Tibial nerve (tissue), 4 donors: Measurements from ENCODE around the gene C10orf67. TPM values are rescaled to one million over a fixed set of nuclear protein-coding genes. Genes with fewer than 3 reads are reported as not detected.
A peak's percentile ranks its signal among the peaks of the same experiment; 100 is the strongest.

Experiments used
- DNase-seq, 2 donors: peaks; one replicate each; pipeline ENCODE4 v3.0.0-alpha.2; 2019; ENCODE audit warnings: low spot score in 2 of 2
- H3K27ac ChIP-seq, 4 donors: fragments of 200-600 bp; sonication (generic) in 3 of 4; one replicate each; pipeline ENCODE4 v1.5.1; 2017 to 2019; ENCODE audit warnings: mild to moderate bottlenecking in 1 of 4
- H3K27me3 ChIP-seq, 2 donors: fragments of 200-600 bp; sonication (generic) in 1 of 2; one replicate each; pipeline versions ENCODE4 v1.5.1 to v1.6.0; 2017 to 2019
- H3K36me3 ChIP-seq, 3 donors: fragments of 200-600 bp; sonication (generic); one replicate each; pipeline ENCODE4 v1.5.1; 2018 to 2019
- H3K4me1 ChIP-seq, 4 donors: fragments of 200-600 bp; sonication (generic) in 3 of 4; one replicate each; pipeline ENCODE4 v1.5.1; 2017 to 2019
- H3K4me3 ChIP-seq, 4 donors: fragments of 200-600 bp; sonication (generic) in 3 of 4; one replicate each; pipeline ENCODE4 v1.5.1; 2017 to 2019; ENCODE audit warnings: mild to moderate bottlenecking in 1 of 4, moderate library complexity in 1 of 4
- H3K9me3 ChIP-seq, 4 donors: fragments of 200-600 bp; sonication (generic) in 3 of 4; one replicate each; pipeline ENCODE4 v1.5.1; 2017 to 2019
- EP300 ChIP-seq, 2 donors: sonication (generic); formaldehyde crosslinking; IDR thresholded peaks; one replicate each; pipeline ENCODE4 v1.6.1; 2017; ENCODE audit warnings: antibody characterized with exemption in 2 of 2, mild to moderate bottlenecking in 1 of 2
- POLR2A ChIP-seq, 2 donors: fragments of 450-650 bp; IDR thresholded peaks; one replicate each; pipeline ENCODE4 v1.6.1; 2017; ENCODE audit warnings: antibody characterized with exemption in 2 of 2, mild to moderate bottlenecking in 2 of 2, moderate library complexity in 2 of 2
- WGBS, 2 donors: methylation state at CpG; one replicate each; pipeline ENCODE4 v1.1.5; 2018; 5-methylcytosine and 5-hydroxymethylcytosine counted together
- total RNA-seq, 4 donors: library from RNA; depleted of rRNA; stranded (reverse); fragments of >200 nt; gene quantifications; one replicate each; pipeline ENCODE4 v1.1.0, GENCODE V29; 2016
- TF ChIP-seq, protein P1 (sequence below), 5 experiments: fragments of 200-600 bp in 3 of 5; fragments of 450-650 bp in 2 of 5; sonication (generic) in 3 of 5; IDR thresholded peaks; one replicate each; pipeline ENCODE4 v1.5.1; 2016 to 2019; ENCODE audit warnings: antibody characterized with exemption in 5 of 5, mild to moderate bottlenecking in 3 of 5, moderate library complexity in 2 of 5

The C10orf67 gene
- total RNA-seq, 4 donors from 2014 or later, result 0.30 to 1.6 (median 0.64) TPM

DNA sequence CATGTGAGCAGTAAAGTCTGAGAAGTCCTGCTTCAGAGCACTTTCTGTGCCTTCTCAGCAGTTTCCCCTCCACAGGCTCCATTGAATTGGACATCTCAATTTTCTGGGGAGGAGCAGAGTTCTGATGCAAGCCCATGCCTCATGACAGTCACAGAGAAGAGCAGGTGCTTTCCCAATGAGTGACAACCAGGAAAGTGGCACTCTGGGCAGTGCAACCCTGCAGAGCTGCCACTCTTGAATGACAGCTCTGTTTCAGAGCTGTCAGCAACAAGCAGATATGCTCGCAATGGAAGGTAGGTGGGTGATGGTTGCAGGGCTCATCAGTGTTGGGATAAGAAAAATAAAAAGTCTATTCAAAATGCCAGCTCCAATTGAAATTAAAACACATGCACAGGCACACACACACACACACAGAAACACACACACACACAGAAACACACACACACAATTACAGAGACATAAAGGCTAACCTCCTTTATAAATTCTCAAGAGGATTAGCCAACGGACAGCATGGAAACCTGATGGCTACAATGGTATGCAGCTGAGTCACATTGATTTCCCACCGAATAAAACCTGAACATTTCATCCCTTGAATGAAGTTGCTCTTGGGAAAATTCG lies 50.5 kb downstream of the C10orf67 start:
- Histone ChIP-seq H3K4me1 (peaks cover 0 to 5% (median 0%) of the 10 kb centered on the region in 4 donors), H3K27ac (no peak overlapping the region), H3K27me3 (peaks cover 0 to 10% of the 10 kb centered on the region in 2 donors), H3K9me3 (no peaks in the 10 kb centered on the region), H3K36me3 (no peaks in the 10 kb centered on the region), H3K4me3 (no peak overlapping the region)
- 58 to 60% methylated on average over 4 of the region's 4 CpGs for WGBS, 2 donors
- TF ChIP-seq, protein P1, sequence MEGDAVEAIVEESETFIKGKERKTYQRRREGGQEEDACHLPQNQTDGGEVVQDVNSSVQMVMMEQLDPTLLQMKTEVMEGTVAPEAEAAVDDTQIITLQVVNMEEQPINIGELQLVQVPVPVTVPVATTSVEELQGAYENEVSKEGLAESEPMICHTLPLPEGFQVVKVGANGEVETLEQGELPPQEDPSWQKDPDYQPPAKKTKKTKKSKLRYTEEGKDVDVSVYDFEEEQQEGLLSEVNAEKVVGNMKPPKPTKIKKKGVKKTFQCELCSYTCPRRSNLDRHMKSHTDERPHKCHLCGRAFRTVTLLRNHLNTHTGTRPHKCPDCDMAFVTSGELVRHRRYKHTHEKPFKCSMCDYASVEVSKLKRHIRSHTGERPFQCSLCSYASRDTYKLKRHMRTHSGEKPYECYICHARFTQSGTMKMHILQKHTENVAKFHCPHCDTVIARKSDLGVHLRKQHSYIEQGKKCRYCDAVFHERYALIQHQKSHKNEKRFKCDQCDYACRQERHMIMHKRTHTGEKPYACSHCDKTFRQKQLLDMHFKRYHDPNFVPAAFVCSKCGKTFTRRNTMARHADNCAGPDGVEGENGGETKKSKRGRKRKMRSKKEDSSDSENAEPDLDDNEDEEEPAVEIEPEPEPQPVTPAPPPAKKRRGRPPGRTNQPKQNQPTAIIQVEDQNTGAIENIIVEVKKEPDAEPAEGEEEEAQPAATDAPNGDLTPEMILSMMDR (IDR thresholded peaks at IDR 0.05), result no peak
- TF ChIP-seq POLR2A (IDR thresholded peaks at IDR 0.05) (no peak), EP300 (IDR thresholded peaks at IDR 0.05) (no peak)
- DNase-seq, result no peak

DNA sequence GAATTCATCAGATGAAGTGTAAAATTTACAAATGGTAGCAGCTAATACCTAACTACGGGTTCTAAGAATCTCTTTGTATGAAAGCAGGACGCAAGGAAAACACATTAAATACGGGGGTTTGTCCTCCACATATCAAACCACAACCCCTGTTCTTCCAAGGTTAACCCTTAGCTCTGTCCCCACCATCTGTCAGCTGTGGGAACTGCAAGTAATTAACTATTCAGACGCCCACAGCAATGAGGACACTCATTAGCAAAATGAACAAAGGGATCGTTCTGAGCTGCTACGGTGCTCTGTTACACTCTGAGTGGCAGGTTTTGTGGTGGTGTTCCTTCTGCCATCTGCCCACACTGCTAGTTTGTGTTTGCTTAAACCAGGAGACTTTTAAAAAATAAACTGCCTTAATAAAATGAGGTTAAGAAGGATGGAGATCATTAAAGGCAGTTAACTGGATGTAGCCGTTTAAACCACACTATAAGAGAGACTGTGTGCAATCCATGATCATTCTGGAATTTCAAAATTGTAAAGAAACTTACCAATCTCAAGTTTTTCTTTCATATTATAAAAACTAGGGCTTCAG lies 51.4 kb downstream of the C10orf67 start:
- WGBS, 2 donors, result 14 to 17% methylated on average over 7 of the region's 7 CpGs

DNA sequence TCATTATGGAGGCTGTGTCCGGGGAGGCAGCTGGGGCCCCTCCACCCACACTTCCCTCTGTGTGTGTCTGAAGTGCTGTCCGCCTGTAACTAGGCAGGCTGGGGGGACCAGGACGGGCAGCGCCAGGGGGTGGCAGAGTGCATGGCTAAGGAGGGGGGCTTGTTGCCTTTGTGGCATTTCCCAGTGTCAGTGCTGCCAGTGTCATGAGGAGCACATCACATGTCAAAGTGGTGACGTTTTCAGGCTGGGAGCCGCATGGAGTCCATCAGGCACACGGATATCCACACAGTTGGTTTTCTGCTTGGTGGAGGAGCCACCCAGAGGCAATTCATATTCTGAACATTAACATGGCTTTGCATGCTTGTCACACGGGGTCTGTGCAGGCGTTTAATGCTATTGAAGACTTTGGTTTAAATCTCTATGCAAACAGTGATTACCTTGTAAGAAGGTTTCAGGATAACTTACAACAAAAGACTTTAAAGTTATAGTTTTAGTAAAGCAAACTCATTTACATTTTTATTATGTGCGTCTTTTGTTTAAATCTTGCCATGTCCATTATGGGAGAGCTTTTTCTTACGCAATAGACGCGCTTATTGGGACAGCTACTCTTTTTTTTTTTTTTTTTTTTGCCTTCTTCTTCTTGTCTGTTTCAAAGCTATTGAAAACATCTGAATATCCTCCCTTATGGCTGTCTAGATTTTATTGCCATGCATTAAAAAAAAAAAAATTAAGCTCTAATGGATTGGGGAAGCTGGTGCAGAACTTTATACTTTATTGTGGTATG lies 52.9 kb downstream of the C10orf67 start:
- Histone ChIP-seq H3K9me3 (peaks cover 0 to 6% (median 0%) of the 10 kb centered on the region in 4 donors), H3K36me3 (no peaks in the 10 kb centered on the region), H3K4me1 (peaks cover 0 to 5% (median 0%) of the 10 kb centered on the region in 4 donors), H3K4me3 (no peak overlapping the region), H3K27me3 (peaks cover 0 to 10% of the 10 kb centered on the region in 2 donors), H3K27ac (peak overlapping the region in 1 of 4 donors; percentile 26)
- no peak for TF ChIP-seq POLR2A (IDR thresholded peaks at IDR 0.05)
- TF ChIP-seq EP300 (IDR thresholded peaks at IDR 0.05), result no peak
- TF ChIP-seq, protein P1 (IDR thresholded peaks at IDR 0.05), result no peak
- 47 to 57% methylated on average over 13 of the region's 13 CpGs for WGBS, 2 donors
- DNase-seq, result no peak

More for the DNA sequence above, 51.4 kb downstream of the C10orf67 start:
- Histone ChIP-seq H3K4me1 (peaks cover 0 to 5% (median 0%) of the 10 kb centered on the region in 4 donors), H3K9me3 (no peaks in the 10 kb centered on the region), H3K27ac (no peak overlapping the region), H3K27me3 (peaks cover 0 to 10% of the 10 kb centered on the region in 2 donors), H3K4me3 (no peak overlapping the region), H3K36me3 (no peaks in the 10 kb centered on the region)
- no peak for DNase-seq
- TF ChIP-seq POLR2A (IDR thresholded peaks at IDR 0.05), result no peak
- TF ChIP-seq, protein P1 (IDR thresholded peaks at IDR 0.05), result peak in 1 of 5 experiments; percentile 6

DNA sequence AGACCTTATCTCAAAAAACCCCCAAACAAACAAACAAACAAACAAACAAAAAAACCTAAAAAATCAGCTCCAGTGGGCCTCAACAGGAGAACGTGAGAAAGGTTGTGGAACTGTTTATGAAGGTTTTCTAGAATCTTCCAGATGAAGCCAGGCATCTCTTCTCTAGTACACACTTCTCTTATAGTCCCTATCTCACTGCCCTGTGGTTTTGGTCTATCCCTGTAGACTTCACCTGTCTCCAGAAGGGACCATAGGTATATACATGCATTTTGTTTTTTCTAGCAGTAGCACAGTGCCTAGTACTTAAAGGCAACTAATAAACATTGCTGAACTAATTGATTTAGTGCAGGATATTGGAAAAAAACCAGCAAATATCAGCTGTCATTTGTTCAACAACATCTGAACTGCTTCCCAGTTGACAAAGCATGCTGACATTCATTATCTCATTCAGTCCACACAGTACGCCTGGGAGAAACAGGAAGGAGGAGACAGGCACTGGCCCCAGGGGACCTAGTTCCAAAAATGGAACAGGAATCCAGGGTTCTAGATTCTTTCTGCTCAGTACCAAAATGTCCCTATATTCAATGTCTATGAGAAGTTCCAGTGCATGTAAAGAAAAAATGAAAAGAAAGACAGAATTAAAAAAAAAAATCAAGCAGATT lies 59.8 kb downstream of the C10orf67 start:
- Histone ChIP-seq H3K4me1 (peaks cover 0 to 5% (median 0%) of the 10 kb centered on the region in 4 donors), H3K9me3 (peaks cover 0 to 8% (median 0%) of the 10 kb centered on the region in 4 donors), H3K36me3 (no peaks in the 10 kb centered on the region), H3K27me3 (no peaks in the 10 kb centered on the region), H3K27ac (no peak overlapping the region), H3K4me3 (no peak overlapping the region)
- no peak for DNase-seq
- no peak for TF ChIP-seq POLR2A (IDR thresholded peaks at IDR 0.05)
- 59 to 60% methylated on average over 2 of the region's 2 CpGs for WGBS, 2 donors

DNA sequence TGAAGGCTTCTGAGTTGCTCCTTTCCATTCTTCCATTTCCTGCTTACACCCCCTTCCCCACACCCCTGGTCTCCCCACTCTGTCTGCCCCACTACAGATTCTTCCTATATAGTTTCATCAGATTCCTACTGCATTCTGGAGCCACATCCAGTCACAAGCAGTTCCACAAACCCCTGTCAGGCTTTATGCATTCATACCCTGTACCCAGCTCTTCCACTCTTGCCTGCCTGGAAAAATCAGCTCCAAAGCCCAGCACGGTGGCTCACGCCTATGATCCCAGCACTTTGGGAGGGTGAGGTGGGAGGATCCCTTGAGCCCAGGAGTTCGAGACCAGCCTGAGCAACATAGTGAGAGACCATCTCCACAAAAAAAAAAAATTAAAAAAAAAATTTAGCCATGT lies 60.4 kb downstream of the C10orf67 start:
- WGBS, 2 donors, result 79% methylated on average over 3 of the region's 3 CpGs
- H3K27me3 ChIP-seq, result no peaks in the 10 kb centered on the region
- no peaks in the 10 kb centered on the region for H3K36me3 ChIP-seq
- peaks cover 0 to 8% (median 0%) of the 10 kb centered on the region in 4 donors for H3K9me3 ChIP-seq
- H3K27ac ChIP-seq, result no peak overlapping the region
- H3K4me1 ChIP-seq, result peaks cover 0 to 5% (median 0%) of the 10 kb centered on the region in 4 donors
- no peak for DNase-seq
- no peak overlapping the region for H3K4me3 ChIP-seq
- TF ChIP-seq POLR2A (IDR thresholded peaks at IDR 0.05), result no peak
- TF ChIP-seq, protein P1 (IDR thresholded peaks at IDR 0.05), result no peak
- TF ChIP-seq EP300 (IDR thresholded peaks at IDR 0.05), result no peak
